ENCODE data around the gene TCEAL1.
"Not testable (repeated sequence)": the region's sequence is repeated elsewhere in the genome, so short reads cannot be mapped to it uniquely, and the experiment has no call there.

TCEAL1 gene

GRCh38 chrX:103628386-103629317 is at the start of gene TCEAL1:
TSS of gene TCEAL1 (plus strand) at chrX:103628975. CDS start at chrX:103629917, 942 bp downstream.
- DNase-seq (ENCODE audit: low spot score): peak; percentile 68

- peak; percentile 9 for DNase-seq (ENCODE audit: low spot score)
Observed at GRCh38 chrX:103584596-103584995, 44.2 kb upstream of the TCEAL1 start.

GRCh38 chrX:103585411-103586313 is 43.1 kb upstream of the TCEAL1 start, which contains the start of gene TCEAL4:
TSS of gene TCEAL4 (plus strand) at chrX:103585515. CDS start at chrX:103586676, 1,161 bp downstream.
- DNase-seq (ENCODE audit: low spot score): peak; percentile 49

- no peak for DNase-seq (ENCODE audit: low spot score)
Observed at GRCh38 chrX:103586314-103586646, 42.5 kb upstream of the TCEAL1 start.

- no peak for DNase-seq (ENCODE audit: low spot score)
Observed at GRCh38 chrX:103586659-103587058, 42.1 kb upstream of the TCEAL1 start.

- DNase-seq (ENCODE audit: low spot score): not testable (repeated sequence)
Observed at GRCh38 chrX:103592295-103592694, 36.5 kb upstream of the TCEAL1 start.

- not testable (repeated sequence) for DNase-seq (ENCODE audit: low spot score)
Observed at GRCh38 chrX:103595202-103595601, 33.6 kb upstream of the TCEAL1 start.

GRCh38 chrX:103607364-103608305 is 21.1 kb upstream of the TCEAL1 start, which contains the start of gene TCEAL3:
TSS of gene TCEAL3 (plus strand) at chrX:103607963. CDS start at chrX:103609065, 1,102 bp downstream.
- peak; percentile 62 for DNase-seq (ENCODE audit: low spot score)

GRCh38 chrX:103608306-103608963 is 20.3 kb upstream of the TCEAL1 start:
- peak; percentile 7 for DNase-seq (ENCODE audit: low spot score)

GRCh38 chrX:103610282-103610681 is 18.5 kb upstream of the TCEAL1 start:
- no peak for DNase-seq (ENCODE audit: low spot score)

- no peak for DNase-seq (ENCODE audit: low spot score)
Observed at GRCh38 chrX:103613362-103613890, 15.3 kb upstream of the TCEAL1 start.

GRCh38 chrX:103614999-103615398 is 13.8 kb upstream of the TCEAL1 start:
- no peak for DNase-seq (ENCODE audit: low spot score)

- no peak for DNase-seq (ENCODE audit: low spot score)
Observed at GRCh38 chrX:103615781-103616371, 12.9 kb upstream of the TCEAL1 start.

GRCh38 chrX:103616676-103617186 is 12.0 kb upstream of the TCEAL1 start:
- DNase-seq (ENCODE audit: low spot score): no peak

GRCh38 chrX:103624111-103624510 is 4.7 kb upstream of the TCEAL1 start:
- DNase-seq (ENCODE audit: low spot score): no peak

- DNase-seq (ENCODE audit: low spot score): no peak
Observed at GRCh38 chrX:103626855-103627254, 1.9 kb upstream of the TCEAL1 start.

GRCh38 chrX:103629318-103630170 is 769 bp downstream of the TCEAL1 start:
- peak; percentile 75 for DNase-seq (ENCODE audit: low spot score)

GRCh38 chrX:103630171-103630511 is 1.4 kb downstream of the TCEAL1 start:
- DNase-seq (ENCODE audit: low spot score): no peak

- DNase-seq (ENCODE audit: low spot score): no peak
Observed at GRCh38 chrX:103631145-103631544, 2.4 kb downstream of the TCEAL1 start.
